Liver (tissue), 9 donors: Measurements from ENCODE around the gene TMEM238L. TPM values are rescaled to one million over a fixed set of nuclear protein-coding genes. Genes with fewer than 3 reads are reported as not detected.

Source experiments
- DNase-seq: peaks from one replicate; pipeline ENCODE4 v3.0.0-alpha.2; 2017; ENCODE audit warnings: low spot score
- H3K27ac ChIP-seq, 2 donors: one replicate each; pipeline ENCODE4 v1.7.0; 2013; ENCODE audit warnings: inconsistent platforms in 2 of 2, low read length in 2 of 2, control low read depth in 1 of 2, low read depth in 1 of 2, mild to moderate bottlenecking in 1 of 2
- H3K27me3 ChIP-seq, 4 donors: one replicate each; pipeline versions ENCODE4 v1.6.1 to v1.7.0; 2013; ENCODE audit warnings: low read length in 3 of 4, inconsistent platforms in 1 of 4, mild to moderate bottlenecking in 1 of 4, moderate library complexity in 1 of 4; ENCODE audit not compliant: control insufficient read depth in 4 of 4, insufficient read depth in 4 of 4
- H3K36me3 ChIP-seq, 4 donors: one replicate each; pipeline versions ENCODE4 v1.6.1 to v1.7.0; 2013; ENCODE audit warnings: low read length in 3 of 4, mild to moderate bottlenecking in 3 of 4, low read depth in 1 of 4, moderate library complexity in 1 of 4; ENCODE audit not compliant: control insufficient read depth in 4 of 4, insufficient read depth in 3 of 4
- H3K4me1 ChIP-seq, 4 donors: one replicate each; pipeline versions ENCODE4 v1.6.1 to v1.7.0; 2013; ENCODE audit warnings: low read length in 3 of 4, mild to moderate bottlenecking in 3 of 4, moderate library complexity in 1 of 4; ENCODE audit not compliant: control insufficient read depth in 4 of 4, insufficient read depth in 4 of 4
- H3K4me3 ChIP-seq, 3 donors: one replicate each; pipeline versions ENCODE4 v1.6.1 to v1.7.0; 2013; ENCODE audit warnings: low read length in 3 of 3, control low read depth in 1 of 3, low read depth in 1 of 3, mild to moderate bottlenecking in 1 of 3
- H3K9ac ChIP-seq, 2 donors: one replicate each; pipeline ENCODE4 v1.7.0; 2013; ENCODE audit warnings: low read length in 2 of 2, mild to moderate bottlenecking in 2 of 2, moderate library complexity in 2 of 2, control low read depth in 1 of 2, low read depth in 1 of 2
- H3K9me3 ChIP-seq, 4 donors: one replicate each; pipeline versions ENCODE4 v1.6.1 to v1.7.0; 2013; ENCODE audit warnings: low read length in 3 of 4; ENCODE audit not compliant: control insufficient read depth in 4 of 4
- FOXA1 ChIP-seq: IDR thresholded peaks from 2 replicates; pipeline ENCODE4 v1.6.1; 2016; ENCODE audit warnings: antibody characterized with exemption
- FOXA2 ChIP-seq: IDR thresholded peaks from 2 replicates; pipeline ENCODE4 v1.6.1; 2016; ENCODE audit warnings: antibody characterized with exemption
- JUND ChIP-seq, 2 donors: IDR thresholded peaks; 2 replicates each; pipeline ENCODE4 v1.6.1; 2016; ENCODE audit warnings: antibody characterized with exemption in 2 of 2
- RAD21 ChIP-seq, 2 donors: IDR thresholded peaks; 2 replicates each; pipeline ENCODE4 v1.6.1; 2016; ENCODE audit warnings: antibody characterized with exemption in 2 of 2, mild to moderate bottlenecking in 2 of 2
- RXRA ChIP-seq, 2 donors: IDR thresholded peaks; 2 replicates each; pipeline ENCODE4 v1.6.1; 2017 to 2018; ENCODE audit warnings: antibody characterized with exemption in 2 of 2, mild to moderate bottlenecking in 1 of 2
- SP1 ChIP-seq: IDR thresholded peaks from 2 replicates; pipeline ENCODE4 v1.6.1; 2018; ENCODE audit warnings: antibody characterized with exemption, mild to moderate bottlenecking
- TAF1 ChIP-seq: conservative IDR thresholded peaks from 2 replicates; pipeline ENCODE4 v1.6.1; 2016; ENCODE audit warnings: antibody characterized with exemption, mild to moderate bottlenecking
- WGBS: extraction: QIAGEN DNeasy Blood & Tissue Kit; methylation state at CpG from one replicate; pipeline ENCODE4 v1.1.7; 2013; 5-methylcytosine and 5-hydroxymethylcytosine counted together
- polyA plus RNA-seq, 2 donors: library from polyadenylated mRNA; stranded (reverse) in 1 of 2; unstranded in 1 of 2; fragments of 200-250 nt in 1 of 2; fragments of >200 nt in 1 of 2; fragmentation: Nextera tagmentation in 1 of 2; extraction: Ambion mirVana in 1 of 2; gene quantifications; one replicate each; pipeline versions ENCODE4 v1.2.1 to v1.2.3, GENCODE V29; 2013 to 2015
- total RNA-seq, 2 donors: library from RNA; depleted of rRNA; stranded (reverse); fragments of >200 nt; gene quantifications; one replicate each; pipeline ENCODE4 v1.2.3, GENCODE V29; 2014
- TF ChIP-seq, protein P1 (sequence below): IDR thresholded peaks from 2 replicates; pipeline ENCODE4 v1.6.1; 2016; ENCODE audit warnings: antibody characterized with exemption
- TF ChIP-seq, protein P2 (sequence below): IDR thresholded peaks from 2 replicates; pipeline ENCODE4 v1.6.1; 2016; ENCODE audit warnings: antibody characterized with exemption
- TF ChIP-seq, protein P3 (sequence below): IDR thresholded peaks from 2 replicates; pipeline ENCODE4 v1.6.1; 2016; ENCODE audit warnings: antibody characterized with exemption, mild to moderate bottlenecking
- donor health status: healthy.
- donor health status: healthy.
- donor health status: healthy.
- donor health status: healthy.
- donor health status: healthy.

The TMEM238L gene
- total and polyA plus RNA-seq, 4 donors, result 0.85 to 4.2 (median 1.2) TPM; not detected in 1

DNA sequence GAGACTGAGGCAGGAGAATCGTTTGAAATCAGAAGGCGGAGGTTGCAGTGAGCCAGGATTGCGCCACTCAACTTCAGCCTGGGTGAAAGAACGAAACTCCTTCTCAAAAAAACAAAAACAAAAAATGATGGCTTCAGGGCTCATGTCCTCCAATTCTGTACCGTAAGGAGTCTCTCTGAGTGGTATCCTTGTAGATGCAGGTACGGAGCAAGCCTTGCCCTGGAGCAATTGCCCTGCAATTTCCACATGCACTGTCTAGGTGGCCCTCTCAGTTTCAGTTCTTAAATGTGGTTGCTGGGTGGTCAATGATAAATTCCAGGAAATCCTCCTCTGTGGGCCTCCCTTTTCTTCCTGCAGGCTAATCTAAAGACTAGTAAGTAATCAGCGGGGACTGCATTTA, 10.6 kb downstream of the TMEM238L start:
- no peak for DNase-seq
- 92% methylated on average over 7 of the region's 7 CpGs for WGBS
- H3K27ac ChIP-seq, result no peak overlapping the region
- H3K27me3 ChIP-seq, result no peaks in the 10 kb centered on the region
- no peaks in the 10 kb centered on the region for H3K36me3 ChIP-seq
- H3K9ac ChIP-seq, result no peak overlapping the region
- no peak overlapping the region for H3K4me3 ChIP-seq
- no peak for TF ChIP-seq RXRA (IDR thresholded peaks at IDR 0.05)
- TF ChIP-seq FOXA2, result no peak
- peaks cover 4 to 24% (median 18%) of the 10 kb centered on the region in 4 donors for H3K4me1 ChIP-seq
- no peaks in the 10 kb centered on the region for H3K9me3 ChIP-seq

DNA sequence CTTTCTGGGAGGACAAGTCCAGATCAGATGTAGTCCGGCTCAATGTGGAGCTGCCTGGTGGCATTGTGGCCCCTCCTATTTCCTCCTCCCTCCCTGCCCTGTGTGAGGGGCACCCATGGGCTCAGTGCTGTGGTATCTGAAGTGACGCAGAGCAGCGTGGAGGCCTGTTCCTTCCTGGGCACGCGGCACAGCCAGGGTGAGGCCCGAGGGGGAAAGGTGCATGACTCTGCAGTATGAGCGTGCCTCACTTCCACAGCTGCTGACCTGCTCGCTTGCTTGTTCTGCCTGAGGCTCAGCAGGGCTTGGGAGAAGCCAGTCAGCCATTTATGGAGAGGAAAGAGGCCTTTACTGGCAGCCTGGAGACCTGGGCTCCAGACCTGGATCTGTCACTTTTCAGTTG, 11.7 kb downstream of the TMEM238L start:
- peaks cover 4 to 13% (median 8%) of the 10 kb centered on the region in 4 donors for H3K4me1 ChIP-seq
- 80% methylated on average over 8 of the region's 8 CpGs for WGBS

More for the DNA sequence above, 11.7 kb downstream of the TMEM238L start:
- Histone ChIP-seq H3K27ac (no peak overlapping the region), H3K9me3 (no peaks in the 10 kb centered on the region), H3K9ac (no peak overlapping the region), H3K36me3 (no peaks in the 10 kb centered on the region), H3K27me3 (no peaks in the 10 kb centered on the region), H3K4me3 (no peak overlapping the region)
- DNase-seq, result no peak
- TF ChIP-seq RAD21 (IDR thresholded peaks at IDR 0.05) (no peak), JUND (IDR thresholded peaks at IDR 0.05) (no peak), SP1 (no peak), FOXA1 (no peak), FOXA2 (no peak), TAF1 (no peak)
- TF ChIP-seq, protein P1, sequence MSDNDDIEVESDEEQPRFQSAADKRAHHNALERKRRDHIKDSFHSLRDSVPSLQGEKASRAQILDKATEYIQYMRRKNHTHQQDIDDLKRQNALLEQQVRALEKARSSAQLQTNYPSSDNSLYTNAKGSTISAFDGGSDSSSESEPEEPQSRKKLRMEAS, result no peak
- TF ChIP-seq, protein P2, sequence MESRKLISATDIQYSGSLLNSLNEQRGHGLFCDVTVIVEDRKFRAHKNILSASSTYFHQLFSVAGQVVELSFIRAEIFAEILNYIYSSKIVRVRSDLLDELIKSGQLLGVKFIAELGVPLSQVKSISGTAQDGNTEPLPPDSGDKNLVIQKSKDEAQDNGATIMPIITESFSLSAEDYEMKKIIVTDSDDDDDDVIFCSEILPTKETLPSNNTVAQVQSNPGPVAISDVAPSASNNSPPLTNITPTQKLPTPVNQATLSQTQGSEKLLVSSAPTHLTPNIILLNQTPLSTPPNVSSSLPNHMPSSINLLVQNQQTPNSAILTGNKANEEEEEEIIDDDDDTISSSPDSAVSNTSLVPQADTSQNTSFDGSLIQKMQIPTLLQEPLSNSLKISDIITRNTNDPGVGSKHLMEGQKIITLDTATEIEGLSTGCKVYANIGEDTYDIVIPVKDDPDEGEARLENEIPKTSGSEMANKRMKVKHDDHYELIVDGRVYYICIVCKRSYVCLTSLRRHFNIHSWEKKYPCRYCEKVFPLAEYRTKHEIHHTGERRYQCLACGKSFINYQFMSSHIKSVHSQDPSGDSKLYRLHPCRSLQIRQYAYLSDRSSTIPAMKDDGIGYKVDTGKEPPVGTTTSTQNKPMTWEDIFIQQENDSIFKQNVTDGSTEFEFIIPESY, result no peak
- TF ChIP-seq, protein P3, sequence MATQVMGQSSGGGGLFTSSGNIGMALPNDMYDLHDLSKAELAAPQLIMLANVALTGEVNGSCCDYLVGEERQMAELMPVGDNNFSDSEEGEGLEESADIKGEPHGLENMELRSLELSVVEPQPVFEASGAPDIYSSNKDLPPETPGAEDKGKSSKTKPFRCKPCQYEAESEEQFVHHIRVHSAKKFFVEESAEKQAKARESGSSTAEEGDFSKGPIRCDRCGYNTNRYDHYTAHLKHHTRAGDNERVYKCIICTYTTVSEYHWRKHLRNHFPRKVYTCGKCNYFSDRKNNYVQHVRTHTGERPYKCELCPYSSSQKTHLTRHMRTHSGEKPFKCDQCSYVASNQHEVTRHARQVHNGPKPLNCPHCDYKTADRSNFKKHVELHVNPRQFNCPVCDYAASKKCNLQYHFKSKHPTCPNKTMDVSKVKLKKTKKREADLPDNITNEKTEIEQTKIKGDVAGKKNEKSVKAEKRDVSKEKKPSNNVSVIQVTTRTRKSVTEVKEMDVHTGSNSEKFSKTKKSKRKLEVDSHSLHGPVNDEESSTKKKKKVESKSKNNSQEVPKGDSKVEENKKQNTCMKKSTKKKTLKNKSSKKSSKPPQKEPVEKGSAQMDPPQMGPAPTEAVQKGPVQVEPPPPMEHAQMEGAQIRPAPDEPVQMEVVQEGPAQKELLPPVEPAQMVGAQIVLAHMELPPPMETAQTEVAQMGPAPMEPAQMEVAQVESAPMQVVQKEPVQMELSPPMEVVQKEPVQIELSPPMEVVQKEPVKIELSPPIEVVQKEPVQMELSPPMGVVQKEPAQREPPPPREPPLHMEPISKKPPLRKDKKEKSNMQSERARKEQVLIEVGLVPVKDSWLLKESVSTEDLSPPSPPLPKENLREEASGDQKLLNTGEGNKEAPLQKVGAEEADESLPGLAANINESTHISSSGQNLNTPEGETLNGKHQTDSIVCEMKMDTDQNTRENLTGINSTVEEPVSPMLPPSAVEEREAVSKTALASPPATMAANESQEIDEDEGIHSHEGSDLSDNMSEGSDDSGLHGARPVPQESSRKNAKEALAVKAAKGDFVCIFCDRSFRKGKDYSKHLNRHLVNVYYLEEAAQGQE, result no peak
